GM18870 (cell line): Measurements from ENCODE around the gene MOK.
"Not testable (repeated sequence)": the region's sequence is repeated elsewhere in the genome, so short reads cannot be mapped to it uniquely, and the experiment has no call there.

Experiments
- ATAC-seq: cut with Tn5 transposase; IDR thresholded peaks from one replicate; pipeline ENCODE4 v1.9.1; 2021; ENCODE audit warnings: moderate library complexity; ENCODE audit not compliant: unreplicated experiment

Gene MOK

GRCh38 chr14:102321456-102322422, 16.8 kb upstream of the MOK start:
- no peak for ATAC-seq

GRCh38 chr14:102320671-102321455, 15.9 kb upstream of the MOK start:
- ATAC-seq, result no peak

- ATAC-seq, result no peak
Observed at GRCh38 chr14:102320033-102320660, 15.2 kb upstream of the MOK start.

- ATAC-seq, result peak; percentile 32
Observed at GRCh38 chr14:102319351-102320032, 14.5 kb upstream of the MOK start, which contains the start of gene ZNF839. ZNF839 (plus strand) TSS chr14:102319746; CDS start chr14:102319766, 20 bp downstream.

GRCh38 chr14:102318781-102319276, 13.9 kb upstream of the MOK start:
- no peak for ATAC-seq

- ATAC-seq, result no peak
Observed at GRCh38 chr14:102317564-102318248, 12.7 kb upstream of the MOK start.

- ATAC-seq, result peak; percentile 40
Observed at GRCh38 chr14:102316743-102317563, 12.0 kb upstream of the MOK start.

GRCh38 chr14:102316338-102316742, 11.4 kb upstream of the MOK start:
- ATAC-seq, result no peak

- no peak for ATAC-seq
Observed at GRCh38 chr14:102315121-102315520, 10.2 kb upstream of the MOK start.

- no peak for ATAC-seq
Observed at GRCh38 chr14:102314242-102315011, 9.5 kb upstream of the MOK start.

GRCh38 chr14:102303664-102304063, 1.3 kb downstream of the MOK start:
- no peak for ATAC-seq

- not testable (repeated sequence) for ATAC-seq
Observed at GRCh38 chr14:102298303-102299070, 6.5 kb downstream of the MOK start.

GRCh38 chr14:102297436-102298170, 7.4 kb downstream of the MOK start:
- no peak for ATAC-seq

GRCh38 chr14:102295270-102295669, 9.7 kb downstream of the MOK start:
- no peak for ATAC-seq

- ATAC-seq, result no peak
Observed at GRCh38 chr14:102293781-102294180, 11.2 kb downstream of the MOK start.

GRCh38 chr14:102292441-102292840, 12.5 kb downstream of the MOK start:
- no peak for ATAC-seq

- no peak for ATAC-seq
Observed at GRCh38 chr14:102288139-102288538, 16.8 kb downstream of the MOK start.
